GM21515 (cell line): ENCODE results near the gene TXNDC17.
"Not testable (repeated sequence)": the region's sequence is repeated elsewhere in the genome, so short reads cannot be mapped to it uniquely, and the experiment has no call there.

Experiments
- ATAC-seq: cut with Tn5 transposase; IDR thresholded peaks from one replicate; pipeline ENCODE4 v1.9.1; 2021; ENCODE audit not compliant: unreplicated experiment

TXNDC17 gene

DNA sequence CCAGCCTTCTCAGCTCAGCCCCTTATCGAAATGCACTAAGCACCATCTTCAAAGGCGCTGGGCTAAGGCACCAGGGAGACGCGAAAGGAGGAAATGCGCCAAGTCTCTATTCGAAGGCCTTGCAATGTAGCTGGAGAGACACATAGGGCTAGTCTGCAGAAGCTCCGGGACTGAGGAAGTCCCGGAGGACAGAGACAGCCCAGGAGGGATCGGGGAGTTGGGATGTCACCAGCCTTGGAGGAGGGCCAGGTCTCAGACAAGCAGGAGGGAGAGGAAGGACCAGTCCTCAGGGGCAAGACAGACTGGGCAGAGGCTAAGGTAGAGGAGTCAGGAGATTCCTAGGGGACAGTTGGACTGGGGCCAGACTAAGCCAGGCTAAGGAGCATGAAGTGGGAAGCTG is 19.2 kb downstream of the TXNDC17 start:
- ATAC-seq = no peak

GRCh38 chr17:6660805-6661463 is 20.1 kb downstream of the TXNDC17 start:
- peak; percentile 73 for ATAC-seq

DNA sequence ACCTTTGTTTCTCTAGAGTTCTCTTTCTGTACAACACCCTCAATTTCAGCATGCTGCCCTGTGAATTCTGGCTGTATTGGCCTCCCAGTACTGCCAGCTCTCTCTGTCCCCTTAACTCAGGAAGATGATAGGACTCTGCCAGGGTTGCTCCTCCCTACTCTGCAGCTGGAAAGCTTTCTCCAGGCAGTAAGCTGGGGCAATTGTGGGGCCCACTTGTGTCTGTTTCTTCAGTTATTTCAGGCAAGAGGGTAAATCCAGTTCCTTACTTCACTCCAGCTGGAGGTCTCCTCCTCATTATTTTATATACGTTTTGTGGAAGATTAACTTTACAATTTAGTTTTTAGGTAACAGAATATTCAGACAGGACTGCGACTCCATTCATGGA is 20.6 kb downstream of the TXNDC17 start:
- no peak for ATAC-seq

GRCh38 chr17:6663200-6663599 is 22.3 kb downstream of the TXNDC17 start:
- ATAC-seq = not testable (repeated sequence)

- ATAC-seq = no peak
Measured at GRCh38 chr17:6666077-6666521, 25.2 kb downstream of the TXNDC17 start.

- no peak for ATAC-seq
Measured at GRCh38 chr17:6666557-6666956, 25.7 kb downstream of the TXNDC17 start.

GRCh38 chr17:6667516-6667915 is 26.7 kb downstream of the TXNDC17 start:
- no peak for ATAC-seq

DNA sequence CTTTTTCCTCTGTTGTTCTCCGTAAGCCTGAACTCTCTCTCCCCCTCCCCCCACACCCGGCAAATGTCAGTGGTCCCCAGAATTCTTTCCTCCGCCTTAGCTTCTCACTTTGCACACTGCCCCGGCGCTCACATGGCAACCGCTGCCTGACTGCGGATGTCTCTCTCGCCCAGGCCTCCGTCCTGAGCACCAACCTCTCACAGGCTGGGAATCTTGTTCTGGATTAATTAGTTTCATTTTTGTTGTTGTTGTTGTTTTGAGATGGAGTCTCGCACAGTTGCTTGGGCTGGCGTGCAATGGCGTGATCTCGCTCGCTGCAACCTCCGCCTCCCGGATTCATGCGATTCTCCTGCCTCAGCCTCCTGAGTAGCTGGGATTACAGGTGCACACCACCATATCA is 27.4 kb downstream of the TXNDC17 start:
- no peak for ATAC-seq

GRCh38 chr17:6668727-6669425 is 28.0 kb downstream of the TXNDC17 start:
- ATAC-seq = no peak

DNA sequence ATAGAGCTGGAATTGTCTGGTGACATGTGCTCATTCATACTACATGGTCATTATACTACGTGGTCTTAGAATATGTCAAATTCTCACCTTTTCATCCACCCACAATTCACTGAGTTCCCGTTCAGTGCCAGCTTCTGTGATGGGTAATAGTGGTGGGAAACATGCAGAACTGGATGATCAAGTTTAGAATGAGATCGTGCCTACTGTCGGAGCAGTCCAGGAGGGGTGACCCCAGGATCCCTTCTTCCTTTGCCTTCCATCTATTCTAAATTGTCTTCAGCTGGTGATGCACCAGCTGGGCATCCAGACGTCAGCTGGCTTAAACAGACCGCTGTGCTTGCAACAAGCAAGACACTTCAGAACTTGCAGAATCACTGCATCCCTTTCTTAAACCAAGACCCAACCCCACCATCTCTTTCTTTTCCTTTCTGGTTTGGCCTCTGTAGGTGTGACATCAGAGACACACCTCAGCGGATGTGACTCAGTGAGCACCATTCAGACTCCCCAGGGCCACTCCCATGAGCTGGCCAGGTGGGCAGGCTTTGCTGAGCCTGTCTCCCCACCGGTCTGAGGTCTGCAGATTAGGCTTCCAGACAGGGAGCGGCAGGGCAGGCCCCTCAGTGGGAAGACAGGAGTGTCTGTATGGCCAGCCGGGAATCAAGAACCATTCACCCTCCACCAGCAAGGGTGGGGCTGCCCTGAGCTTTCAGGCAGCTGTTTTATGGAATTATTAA is 28.8 kb downstream of the TXNDC17 start:
- no peak for ATAC-seq

DNA sequence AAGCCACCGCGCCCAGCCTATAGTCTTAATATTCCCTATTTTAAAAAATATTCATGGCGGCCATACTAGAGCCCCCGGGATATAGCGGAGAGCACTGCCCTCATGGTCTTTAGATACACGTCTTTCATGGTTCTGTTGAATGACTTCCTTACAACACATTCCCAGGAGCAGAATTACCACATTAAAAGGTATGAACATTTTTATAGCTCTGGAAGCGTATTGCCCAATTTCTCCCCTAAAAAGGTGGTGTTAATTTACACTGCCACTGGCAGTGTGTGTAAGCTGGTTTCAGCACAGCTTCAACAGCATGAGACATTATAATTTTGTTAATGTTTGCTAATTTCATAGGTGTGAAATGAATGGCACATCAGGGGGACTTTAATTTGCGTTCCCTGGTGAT is 29.7 kb downstream of the TXNDC17 start:
- ATAC-seq = no peak

DNA sequence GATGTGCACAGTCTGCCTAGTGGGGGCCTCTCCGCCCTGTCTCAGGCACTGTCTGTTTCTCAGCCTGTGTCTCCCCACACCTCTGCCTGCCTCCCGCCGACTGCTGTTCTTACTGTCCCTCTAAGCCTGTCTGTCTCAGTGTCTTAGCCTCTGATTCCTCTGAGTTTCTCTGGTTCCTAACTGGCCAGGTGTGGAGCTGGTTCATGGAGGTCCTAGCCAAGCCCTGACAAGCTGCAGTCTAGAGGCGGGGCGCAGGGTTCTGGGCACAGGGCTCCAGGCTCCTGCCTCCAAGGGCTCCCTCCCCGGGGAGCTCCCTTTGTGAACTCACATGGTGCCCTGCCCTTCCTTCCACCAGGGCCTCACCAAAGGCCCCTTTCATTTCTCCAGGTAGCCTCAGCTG is 30.1 kb downstream of the TXNDC17 start:
- no peak for ATAC-seq

DNA sequence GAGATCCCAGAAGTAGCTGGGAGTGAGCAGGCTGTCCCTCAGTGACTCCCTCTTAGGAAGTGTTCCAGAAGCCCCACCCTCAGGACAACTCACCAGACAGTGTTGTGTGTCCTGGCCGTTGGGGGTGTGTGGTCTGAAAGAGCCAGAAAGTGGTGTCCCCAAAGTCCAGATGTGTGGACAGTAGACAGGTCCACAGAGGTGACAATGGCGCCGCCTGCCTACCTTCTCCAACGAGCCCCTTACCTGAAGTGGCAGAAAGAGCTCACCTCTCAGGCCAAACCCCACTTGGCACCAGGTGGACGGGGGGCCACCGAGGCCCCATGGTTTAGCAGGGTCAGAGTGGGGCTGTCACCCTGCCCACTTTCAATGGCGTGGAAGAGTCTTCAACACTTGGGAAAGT is 30.6 kb downstream of the TXNDC17 start:
- ATAC-seq = no peak

GRCh38 chr17:6674586-6674985 is 33.7 kb downstream of the TXNDC17 start:
- no peak for ATAC-seq

DNA sequence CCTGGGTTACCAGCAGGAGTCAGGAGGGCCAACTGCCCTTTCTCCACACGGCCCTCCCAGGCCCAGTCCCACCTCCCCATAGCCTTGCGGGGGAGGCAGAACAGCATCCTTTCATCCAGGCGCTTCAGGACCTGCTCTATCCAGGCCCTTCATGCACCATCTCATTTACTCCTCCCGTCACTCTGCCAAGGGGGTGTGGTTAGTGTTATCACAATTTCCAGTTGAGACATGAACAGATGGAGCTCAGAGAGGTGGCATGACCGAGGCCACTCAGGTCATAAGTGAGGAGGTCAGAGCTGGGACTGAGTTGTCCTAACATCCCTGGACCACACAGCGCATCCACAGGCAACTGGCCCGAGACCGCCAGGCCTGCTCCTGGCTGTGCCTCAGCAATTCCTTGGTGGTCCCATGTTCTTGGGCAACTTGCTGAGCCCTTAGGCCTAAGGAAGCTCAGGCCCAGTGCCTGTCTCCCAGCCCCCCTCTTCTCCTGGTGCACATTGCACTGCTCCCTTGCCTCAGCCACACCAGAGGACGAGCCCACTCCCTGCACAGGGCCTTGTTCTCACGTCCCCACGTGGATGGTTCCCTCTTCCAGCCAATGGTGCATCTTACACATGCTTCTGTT is 34.5 kb downstream of the TXNDC17 start:
- ATAC-seq = no peak

GRCh38 chr17:6676802-6677157 is 35.9 kb downstream of the TXNDC17 start:
- no peak for ATAC-seq

- ATAC-seq = no peak
Measured at GRCh38 chr17:6677158-6677831, 36.4 kb downstream of the TXNDC17 start.

DNA sequence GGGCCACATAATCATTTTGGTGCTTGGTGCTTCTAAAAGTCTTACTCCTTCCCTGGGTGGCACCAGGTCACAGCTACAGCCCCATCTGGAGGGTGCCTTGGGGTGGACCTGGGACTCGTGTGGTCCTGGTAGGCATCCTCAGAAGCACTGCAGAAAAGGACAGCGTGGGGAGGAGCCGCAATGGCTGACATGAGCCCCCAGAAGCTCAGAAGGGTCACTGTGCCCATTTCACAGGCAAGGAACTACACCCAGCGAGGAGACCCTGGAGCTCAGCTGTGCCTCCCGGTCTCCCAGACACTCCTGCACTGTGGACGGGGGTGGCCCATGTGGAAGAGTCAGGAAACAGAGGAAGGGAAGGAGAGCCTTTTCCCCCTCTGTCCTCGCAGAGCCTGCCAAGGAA is 37.1 kb downstream of the TXNDC17 start:
- no peak for ATAC-seq

DNA sequence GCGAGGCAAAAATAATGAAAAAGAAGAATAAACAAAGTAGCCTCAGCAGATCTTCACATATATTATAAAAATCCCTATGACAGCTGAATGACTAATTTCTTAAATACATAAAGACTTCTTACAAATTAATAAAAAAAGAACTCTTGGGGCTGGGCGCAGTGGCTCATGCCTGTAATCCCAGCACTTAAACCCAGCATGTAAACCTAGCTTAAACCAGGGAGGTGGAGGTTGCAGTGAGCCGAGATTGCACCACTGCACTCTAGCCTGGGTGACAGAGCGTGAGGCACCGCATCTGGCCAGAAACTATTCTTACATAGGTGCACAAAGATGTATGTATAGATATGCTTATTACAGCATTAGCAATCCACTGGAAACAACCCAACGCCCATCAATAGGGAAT is 38.4 kb downstream of the TXNDC17 start:
- no peak for ATAC-seq

GRCh38 chr17:6681176-6681575 is 40.3 kb downstream of the TXNDC17 start:
- no peak for ATAC-seq

DNA sequence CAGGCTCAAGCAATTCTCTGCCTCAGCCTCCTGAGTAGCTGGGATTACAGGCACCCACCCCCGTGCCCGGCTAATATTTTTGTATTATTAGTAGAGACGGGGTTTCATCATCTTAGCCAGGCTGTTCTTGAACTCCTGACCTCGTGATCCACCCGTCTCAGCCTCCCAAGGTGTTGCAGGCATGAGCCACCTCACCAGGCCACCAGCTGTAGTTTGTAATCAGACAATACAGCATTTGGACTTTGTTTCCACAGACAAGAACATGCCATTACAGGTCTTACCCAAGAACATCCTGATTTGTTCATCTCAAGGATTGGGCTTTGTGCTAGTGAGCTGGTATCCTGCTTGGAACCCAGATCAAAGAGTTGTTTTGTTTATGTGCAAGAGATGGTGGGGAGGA is 40.8 kb downstream of the TXNDC17 start:
- ATAC-seq = no peak
